Limb (tissue), 2 donors: Measurements from ENCODE around the gene TRAF2.

ENCODE experiments used
- DNase-seq, 2 donors: peaks; one replicate each; pipeline ENCODE4 v3.0.0-alpha.2; 2016; ENCODE audit errors: extremely low spot score in 2 of 2

The TRAF2 gene

GRCh38 chr9:136961279-136962065 lies 75.2 kb downstream of the TRAF2 start:
- DNase-seq = no peak

GRCh38 chr9:136962163-136962562 lies 75.8 kb downstream of the TRAF2 start:
- DNase-seq = no peak

DNA sequence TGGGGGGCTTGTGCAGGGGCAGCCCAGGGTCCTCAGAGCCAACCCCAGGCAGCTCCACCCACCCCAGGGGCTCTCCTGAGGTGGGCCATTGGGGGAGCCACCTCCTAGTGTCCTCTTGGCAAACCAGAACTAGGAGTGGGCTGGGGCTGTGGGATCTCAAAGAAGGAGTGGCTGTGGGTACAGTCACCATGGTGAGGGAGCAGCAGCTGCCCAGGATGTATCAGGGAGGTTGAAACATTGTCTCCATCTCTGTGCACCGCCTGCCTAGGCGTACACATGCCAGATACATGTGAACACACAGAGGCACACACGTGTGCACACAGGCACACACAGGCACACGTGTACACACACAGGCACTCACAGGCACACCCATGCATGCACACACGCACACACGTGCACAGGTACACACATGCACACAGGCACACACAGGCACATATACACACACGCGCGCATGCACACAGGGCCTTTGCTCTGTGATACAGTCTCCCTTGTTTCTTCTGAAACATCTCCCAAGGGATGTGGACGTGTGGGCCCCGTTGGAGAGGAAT lies 76.5 kb downstream of the TRAF2 start:
- no peak for DNase-seq

GRCh38 chr9:136963341-136963740 lies 77.0 kb downstream of the TRAF2 start:
- DNase-seq = no peak

- DNase-seq = no peak
These were observed 77.4 kb downstream of the TRAF2 start for GRCh38 chr9:136963751-136964150.

DNA sequence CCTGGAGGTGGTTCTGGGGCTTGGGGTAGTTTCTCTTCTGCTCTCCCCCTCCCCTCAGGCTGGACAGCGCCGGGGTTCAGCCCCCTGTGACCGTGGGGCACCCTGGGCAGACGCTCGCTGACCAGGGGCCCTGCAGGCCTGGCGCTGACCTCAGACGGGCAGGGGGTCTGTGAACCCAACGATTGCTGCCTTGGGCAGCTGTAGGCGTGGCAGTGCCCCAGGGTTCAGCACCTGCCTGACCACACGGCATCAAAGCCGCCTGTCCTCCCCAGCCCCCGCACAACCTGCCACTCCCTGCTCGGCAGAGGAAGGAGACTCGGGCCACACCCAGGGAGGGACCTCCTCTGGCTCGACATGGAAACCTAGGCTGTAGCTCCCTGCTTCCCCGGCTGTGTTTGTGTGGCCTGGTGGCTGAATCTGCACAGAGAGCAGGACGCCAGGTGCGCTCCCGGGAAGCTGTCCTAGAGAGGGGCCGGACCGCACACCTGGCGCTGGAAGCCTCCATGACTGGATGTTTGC lies 77.9 kb downstream of the TRAF2 start:
- no peak for DNase-seq

- DNase-seq = no peak
These were observed 78.6 kb downstream of the TRAF2 start for GRCh38 chr9:136964833-136965422.

GRCh38 chr9:136965771-136966484 lies 79.6 kb downstream of the TRAF2 start:
- no peak for DNase-seq

GRCh38 chr9:136968333-136969127 lies 82.2 kb downstream of the TRAF2 start:
- no peak for DNase-seq

GRCh38 chr9:136969150-136969549 lies 82.8 kb downstream of the TRAF2 start:
- no peak for DNase-seq

GRCh38 chr9:136969774-136970173 lies 83.5 kb downstream of the TRAF2 start:
- DNase-seq = no peak

GRCh38 chr9:136970361-136970760 lies 84.0 kb downstream of the TRAF2 start:
- DNase-seq = no peak

- DNase-seq = no peak
These were observed 85.4 kb downstream of the TRAF2 start for GRCh38 chr9:136971746-136972145.

GRCh38 chr9:136972335-136972734 lies 86.0 kb downstream of the TRAF2 start:
- no peak for DNase-seq

GRCh38 chr9:136972743-136973142 lies 86.4 kb downstream of the TRAF2 start:
- DNase-seq = no peak

DNA sequence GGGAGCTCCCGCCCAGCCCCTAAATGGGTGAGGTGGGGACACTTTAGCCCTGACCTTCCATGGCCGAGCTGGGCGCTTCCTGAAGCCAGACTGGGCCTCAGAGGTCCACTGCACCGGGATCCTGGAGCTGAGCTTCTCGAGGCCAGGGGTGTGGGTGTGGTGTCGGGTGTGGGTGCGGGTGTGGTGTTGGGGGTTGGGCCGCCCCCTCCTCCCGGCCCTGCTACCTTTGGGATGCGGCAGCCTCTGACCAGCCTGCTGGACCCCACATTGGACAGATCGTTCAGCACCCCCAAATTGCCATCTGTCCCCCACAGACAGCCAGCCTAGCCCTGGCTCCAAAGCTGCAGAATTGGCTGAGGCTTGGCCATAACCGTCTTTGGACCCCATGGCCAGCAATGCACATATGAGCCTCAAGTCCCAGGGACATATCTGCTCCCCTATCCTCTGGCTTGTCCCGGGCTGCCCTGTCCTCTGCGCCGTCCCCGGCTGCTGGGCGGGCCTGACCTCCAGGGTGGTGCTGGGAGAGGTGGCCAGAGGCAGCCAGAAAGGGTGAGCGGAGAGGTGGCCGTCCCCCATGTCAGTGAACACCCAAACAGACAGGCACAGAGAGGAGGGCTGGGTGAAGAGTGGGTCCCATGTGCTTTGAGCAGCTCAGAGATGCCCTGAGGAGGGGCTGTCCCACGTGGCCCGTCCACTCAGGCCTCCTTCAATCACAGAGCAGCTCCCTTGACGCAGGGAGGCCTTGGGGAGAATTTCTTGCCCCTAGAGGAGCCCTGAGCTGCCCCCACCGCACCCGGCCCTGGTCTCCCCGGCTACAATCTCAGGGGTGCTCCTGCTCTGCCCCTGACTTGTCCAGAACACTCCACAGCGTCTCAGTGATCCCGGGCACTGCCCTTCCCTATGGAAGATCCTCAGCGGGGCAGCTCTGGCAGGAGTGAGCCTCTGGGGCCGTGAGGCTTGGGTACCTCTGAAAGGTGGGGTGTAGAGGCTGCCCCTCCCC lies 87.6 kb downstream of the TRAF2 start:
- no peak for DNase-seq

DNA sequence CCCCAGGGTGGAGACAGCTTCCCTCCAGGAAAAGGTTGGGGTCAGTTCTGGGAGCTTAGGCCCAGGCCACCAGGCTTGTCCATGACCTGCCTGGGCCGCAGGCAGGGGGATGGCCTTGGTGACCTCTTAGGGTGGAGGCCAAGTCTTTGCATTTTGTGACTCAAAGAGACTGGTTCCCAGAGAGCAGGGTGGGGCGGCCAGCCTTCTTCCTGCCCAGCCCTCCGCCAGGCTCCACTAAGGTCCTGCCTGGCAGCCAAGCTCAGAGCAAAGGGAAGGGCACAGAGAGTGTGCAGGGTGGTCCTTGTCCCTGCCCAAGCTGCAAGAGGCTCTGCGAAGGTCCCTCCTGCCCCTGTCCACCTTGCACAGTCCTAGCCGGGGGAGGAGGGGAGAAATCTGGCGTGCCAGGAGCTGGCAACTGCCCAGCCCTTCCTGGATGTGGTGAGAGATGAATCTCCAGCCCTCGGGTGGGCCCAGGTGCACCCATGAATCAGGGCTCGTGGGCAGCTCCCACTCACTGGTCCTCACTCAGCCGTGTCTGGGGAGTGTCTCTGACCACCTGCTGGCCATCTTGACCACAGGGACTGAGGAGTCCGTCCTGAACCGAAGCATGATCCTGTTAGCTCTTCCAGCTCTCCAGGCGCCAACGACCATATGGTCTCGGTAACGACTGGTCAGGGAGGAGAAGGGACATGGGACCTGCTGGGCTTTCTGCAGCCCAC lies 88.7 kb downstream of the TRAF2 start:
- no peak for DNase-seq

DNA sequence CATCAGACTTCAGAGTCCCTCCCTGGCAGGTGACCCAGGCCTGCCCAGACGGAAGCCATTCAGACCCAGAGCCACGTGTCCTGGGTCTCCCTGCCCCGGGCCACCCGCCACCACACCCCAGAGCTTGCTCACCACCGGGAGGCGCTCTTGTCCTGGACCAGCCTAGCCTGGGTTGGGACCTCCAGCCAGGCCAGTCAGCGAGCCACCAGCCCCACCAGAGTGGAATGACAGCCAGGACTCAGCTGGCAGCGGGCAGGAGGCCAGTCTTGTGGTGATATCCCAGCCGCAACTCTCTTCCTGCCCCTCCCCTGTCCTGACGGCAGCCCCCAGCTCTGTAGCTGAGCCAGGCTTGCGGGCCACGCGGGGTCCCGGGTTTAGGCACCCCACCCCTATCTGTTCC lies 89.3 kb downstream of the TRAF2 start:
- no peak for DNase-seq
